Hepatocyte (in vitro differentiated cells): ENCODE data around the gene GDPD2. TPM values are rescaled to one million over a fixed set of nuclear protein-coding genes. Genes with fewer than 3 reads are reported as not detected.

ENCODE experiments used
- DNase-seq: peaks from one replicate; pipeline ENCODE4 v3.0.0-alpha.2; 2016; ENCODE audit warnings: low spot score
- H2AFZ ChIP-seq: fragments of 200-600 bp; sonication (generic); 2 replicates; pipeline ENCODE4 v1.6.0; 2016; ENCODE audit warnings: antibody characterized with exemption, mild to moderate bottlenecking
- H3K27ac ChIP-seq: fragments of 200-600 bp; sonication (generic); 2 replicates; pipeline ENCODE4 v1.5.1; 2016; ENCODE audit warnings: mild to moderate bottlenecking
- H3K27me3 ChIP-seq: fragments of 200-600 bp; sonication (generic); 2 replicates; pipeline ENCODE4 v1.6.1; 2016
- H3K36me3 ChIP-seq: fragments of 200-600 bp; sonication (generic); replicated peaks from 2 replicates; pipeline ENCODE4 v1.5.1; 2016; ENCODE audit warnings: low read depth; ENCODE audit not compliant: insufficient read depth
- H3K4me1 ChIP-seq: fragments of 200-600 bp; sonication (generic); 2 replicates; pipeline ENCODE4 v1.5.1; 2016; ENCODE audit warnings: mild to moderate bottlenecking, moderate library complexity; ENCODE audit not compliant: insufficient read depth
- H3K4me2 ChIP-seq: fragments of 200-600 bp; sonication (generic); 2 replicates; pipeline ENCODE4 v1.6.0; 2016
- H3K4me3 ChIP-seq: fragments of 200-600 bp; sonication (generic); 2 replicates; pipeline ENCODE4 v1.5.1; 2016; ENCODE audit warnings: mild to moderate bottlenecking
- H3K79me2 ChIP-seq: fragments of 200-600 bp; sonication (generic); 2 replicates; pipeline ENCODE4 v1.6.0; 2017; ENCODE audit warnings: mild to moderate bottlenecking
- H3K9me2 ChIP-seq: fragments of 200-600 bp; sonication (generic); replicated peaks from 2 replicates; pipeline ENCODE4 v1.6.0; 2017; ENCODE audit warnings: mild to moderate bottlenecking; ENCODE audit not compliant: insufficient read depth
- H3K9me3 ChIP-seq: fragments of 200-600 bp; sonication (generic); 2 replicates; pipeline ENCODE4 v1.5.1; 2016; ENCODE audit warnings: low read depth, mild to moderate bottlenecking
- H4K20me1 ChIP-seq: fragments of 200-600 bp; sonication (generic); 2 replicates; pipeline ENCODE4 v1.6.0; 2016; ENCODE audit warnings: mild to moderate bottlenecking; ENCODE audit not compliant: insufficient read depth, poor library complexity, severe bottlenecking
- CTCF ChIP-seq: fragments of 200-600 bp; sonication (generic); IDR thresholded peaks from 2 replicates; pipeline ENCODE4 v1.5.1; 2016; ENCODE audit warnings: antibody characterized with exemption, mild to moderate bottlenecking; ENCODE audit not compliant: poor library complexity
- EZH2 ChIP-seq: fragments of 200-600 bp; sonication (generic); IDR thresholded peaks from 2 replicates; pipeline ENCODE4 v1.6.1; 2016; ENCODE audit warnings: antibody characterized with exemption, mild to moderate bottlenecking, borderline replicate concordance
- EZH2phosphoT487 ChIP-seq: fragments of 200-600 bp; sonication (generic); IDR thresholded peaks from one replicate; pipeline ENCODE4 v1.6.1; 2018; ENCODE audit warnings: antibody characterized with exemption, mild to moderate bottlenecking, low read depth, moderate library complexity; ENCODE audit not compliant: unreplicated experiment, severe bottlenecking
- WGBS: methylation state at CpG from one replicate; pipeline ENCODE4 v1.1.6; 2016; ENCODE audit warnings: low lambda C conversion rate; ENCODE audit errors: missing lambda C conversion rate; 5-methylcytosine and 5-hydroxymethylcytosine counted together
- polyA plus RNA-seq: library from polyadenylated mRNA; unstranded; fragments of >200 nt; fragmentation: Nextera tagmentation; extraction: Ambion mirVana; gene quantifications from 2 replicates; pipeline ENCODE4 v1.2.1, GENCODE V29; 2016
- total RNA-seq: library from RNA; depleted of rRNA; stranded (reverse); fragments of >200 nt; gene quantifications from 2 replicates; pipeline ENCODE4 v1.2.3, GENCODE V29; 2014

GDPD2 gene
- total and polyA plus RNA-seq, 2 experiments from 2014 or later = 1.6 to 2.3 TPM

DNA sequence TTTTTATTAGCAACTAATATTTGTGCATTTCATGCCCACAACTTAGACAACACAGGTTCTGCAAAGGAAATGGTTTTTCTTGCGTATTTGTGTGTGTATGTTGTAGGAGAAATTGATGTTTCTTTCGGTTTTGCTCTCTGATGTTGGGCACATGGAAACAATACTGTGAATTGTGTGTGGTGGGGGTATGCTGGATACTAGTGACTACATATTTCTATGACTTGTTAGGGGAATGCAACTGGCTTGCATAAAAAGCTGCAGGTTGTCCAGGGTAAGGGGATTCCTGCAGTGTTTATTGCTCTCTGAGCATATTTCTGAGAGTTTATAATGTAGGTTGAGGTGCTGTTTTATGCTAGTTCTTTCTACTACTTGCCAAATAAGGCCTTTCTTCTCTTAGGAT, 33.1 kb downstream of the GDPD2 start:
- no peaks in the 10 kb centered on the region for H3K9me3 ChIP-seq
- TF ChIP-seq EZH2phosphoT487 (no peak), EZH2 (no peak), CTCF (no peak)

GRCh38 chrX:70461026-70461425, 37.9 kb downstream of the GDPD2 start:
- no peak for DNase-seq
- H3K36me3 ChIP-seq = no peaks in the 10 kb centered on the region
- H3K9me2 ChIP-seq = no peaks in the 10 kb centered on the region
- no peak overlapping the region for H2AFZ ChIP-seq
- no peak for TF ChIP-seq EZH2phosphoT487
- TF ChIP-seq EZH2 = no peak
- TF ChIP-seq CTCF = no peak
- H3K9me3 ChIP-seq = no peaks in the 10 kb centered on the region
- peaks cover 13% of the 10 kb centered on the region for H4K20me1 ChIP-seq
- H3K27me3 ChIP-seq = no peaks in the 10 kb centered on the region
- peaks cover 80% of the 10 kb centered on the region for H3K79me2 ChIP-seq
- no peak overlapping the region for H3K27ac ChIP-seq
- H3K4me2 ChIP-seq = no peak overlapping the region
- 63% methylated on average over 2 of the region's 2 CpGs for WGBS
- no peak overlapping the region for H3K4me3 ChIP-seq
- peaks cover 3% of the 10 kb centered on the region for H3K4me1 ChIP-seq

More for the DNA sequence above, 33.1 kb downstream of the GDPD2 start:
- Histone ChIP-seq H3K4me3 (peak overlapping the region; percentile 52), H3K9me2 (no peaks in the 10 kb centered on the region), H3K27me3 (no peaks in the 10 kb centered on the region), H3K4me2 (peak overlapping the region; percentile 82), H3K4me1 (peaks cover 7% of the 10 kb centered on the region), H4K20me1 (peaks cover 7% of the 10 kb centered on the region), H2AFZ (no peak overlapping the region), H3K36me3 (no peaks in the 10 kb centered on the region), H3K79me2 (peaks cover 48% of the 10 kb centered on the region), H3K27ac (peak overlapping the region; percentile 96)
- DNase-seq = no peak
- 56% methylated on average over 2 of the region's 2 CpGs for WGBS

DNA sequence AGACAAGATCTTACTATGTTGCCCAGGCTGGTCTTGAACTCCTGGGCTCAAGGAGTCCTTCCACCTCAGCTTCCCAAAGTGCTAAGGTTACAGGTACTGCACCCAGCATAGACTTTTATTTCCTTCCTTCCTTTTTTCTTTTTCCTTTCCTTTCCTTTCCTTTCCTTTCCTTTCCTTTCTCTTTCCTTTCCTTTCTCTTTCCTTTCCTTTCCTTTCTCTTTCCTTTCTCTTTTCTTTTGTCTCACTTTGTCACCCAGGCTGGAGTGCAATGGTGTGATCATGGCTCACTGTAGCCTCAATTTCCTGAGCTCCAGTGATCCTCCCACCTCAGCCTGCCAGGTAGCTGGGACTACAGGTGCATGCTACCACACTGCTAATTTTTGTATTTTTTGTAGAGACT, 40.9 kb downstream of the GDPD2 start:
- no peak overlapping the region for H3K4me3 ChIP-seq
- no peaks in the 10 kb centered on the region for H3K36me3 ChIP-seq
- no peak overlapping the region for H3K27ac ChIP-seq
- TF ChIP-seq EZH2phosphoT487 (no peak), EZH2 (no peak), CTCF (no peak)
- no peaks in the 10 kb centered on the region for H3K9me2 ChIP-seq
- no peaks in the 10 kb centered on the region for H3K4me1 ChIP-seq
- no peaks in the 10 kb centered on the region for H3K9me3 ChIP-seq
- no peak overlapping the region for H2AFZ ChIP-seq
- no peaks in the 10 kb centered on the region for H3K27me3 ChIP-seq
- H3K4me2 ChIP-seq = no peak overlapping the region
- peaks cover 72% of the 10 kb centered on the region for H3K79me2 ChIP-seq
- no peak for DNase-seq
- peaks cover 6% of the 10 kb centered on the region for H4K20me1 ChIP-seq

- no peaks in the 10 kb centered on the region for H3K36me3 ChIP-seq
- H4K20me1 ChIP-seq = peaks cover 6% of the 10 kb centered on the region
- H3K27ac ChIP-seq = no peak overlapping the region
- no peaks in the 10 kb centered on the region for H3K9me2 ChIP-seq
- H3K4me3 ChIP-seq = no peak overlapping the region
- no peak overlapping the region for H2AFZ ChIP-seq
- H3K9me3 ChIP-seq = no peaks in the 10 kb centered on the region
- H3K27me3 ChIP-seq = no peaks in the 10 kb centered on the region
- peaks cover 68% of the 10 kb centered on the region for H3K79me2 ChIP-seq
- no peak for DNase-seq
- TF ChIP-seq CTCF (no peak), EZH2phosphoT487 (no peak), EZH2 (no peak)
- H3K4me1 ChIP-seq = no peaks in the 10 kb centered on the region
- H3K4me2 ChIP-seq = no peak overlapping the region
Measured at GRCh38 chrX:70466968-70467367, 43.9 kb downstream of the GDPD2 start.
